Heart left ventricle (tissue), 16 donors: ENCODE data around the gene RFX1. TPM values are rescaled to one million over a fixed set of nuclear protein-coding genes. Genes with fewer than 3 reads are reported as not detected.
A peak's percentile ranks its signal among the peaks of the same experiment; 100 is the strongest.

Experiments used
- ATAC-seq, 4 donors: fragments of 200-7000 bp; cut with Tn5 transposase; one replicate each; pipeline ENCODE4 v1.9.1; 2020 to 2022; ENCODE audit warnings: moderate library complexity in 4 of 4, mild to moderate bottlenecking in 3 of 4, moderate number of reproducible peaks in 1 of 4
- DNase-seq, 5 donors: peaks; one replicate each; pipeline ENCODE4 v3.0.0-alpha.2; 2020
- H3K27ac ChIP-seq, 12 donors: fragments of 200-600 bp; sonication (generic) in 4 of 12; one replicate each; pipeline versions ENCODE4 v1.5.0 to v1.8.0; 2016 to 2022; ENCODE audit warnings: mild to moderate bottlenecking in 2 of 12
- H3K27me3 ChIP-seq, 9 donors: fragments of 200-600 bp; sonication (generic) in 2 of 9; one replicate each; pipeline versions ENCODE4 v1.5.1 to v1.8.0; 2016 to 2022; ENCODE audit warnings: mild to moderate bottlenecking in 3 of 9
- H3K36me3 ChIP-seq, 9 donors: fragments of 200-600 bp; sonication (generic) in 2 of 9; one replicate each; pipeline versions ENCODE4 v1.5.0 to v1.8.0; 2018 to 2022; ENCODE audit warnings: mild to moderate bottlenecking in 2 of 9
- H3K4me1 ChIP-seq, 12 donors: fragments of 200-600 bp; sonication (generic) in 4 of 12; one replicate each; pipeline versions ENCODE4 v1.5.0 to v1.8.0; 2016 to 2022; ENCODE audit warnings: mild to moderate bottlenecking in 3 of 12
- H3K4me3 ChIP-seq, 12 donors: fragments of 200-600 bp; sonication (generic) in 4 of 12; one replicate each; pipeline versions ENCODE4 v1.5.0 to v1.8.0; 2017 to 2022; ENCODE audit warnings: mild to moderate bottlenecking in 9 of 12, moderate library complexity in 4 of 12
- H3K9me3 ChIP-seq, 12 donors: fragments of 200-600 bp; sonication (generic) in 4 of 12; one replicate each; pipeline versions ENCODE4 v1.5.0 to v1.8.0; 2016 to 2022; ENCODE audit warnings: mild to moderate bottlenecking in 1 of 12
- CTCF ChIP-seq, 12 donors: fragments of 200-600 bp; sonication (generic) in 4 of 12; IDR thresholded peaks; one replicate each; pipeline versions ENCODE4 v1.5.0 to v1.8.0; 2018 to 2022; ENCODE audit warnings: antibody characterized with exemption in 12 of 12, mild to moderate bottlenecking in 5 of 12
- POLR2A ChIP-seq, 2 donors: fragments of 450-650 bp; IDR thresholded peaks; one replicate each; pipeline ENCODE4 v1.6.1; 2017; ENCODE audit warnings: antibody characterized with exemption in 2 of 2, mild to moderate bottlenecking in 2 of 2, moderate library complexity in 2 of 2
- WGBS, 4 donors: extraction: QIAGEN DNeasy Blood & Tissue Kit in 2 of 4; methylation state at CpG; one replicate each; pipeline versions ENCODE4 v1.1.5 to v1.1.7; 2013 to 2018; 5-methylcytosine and 5-hydroxymethylcytosine counted together
- intact Hi-C, 10 donors: fragments of 100-400 bp; cut with DNase I; formaldehyde crosslinking; loops; one replicate each; pipeline versions ENCODE4 v1.11.1 to v1.14.2; 2022
- polyA plus RNA-seq, 2 donors: library from polyadenylated mRNA; stranded (reverse); fragments of 200-250 nt; gene quantifications; one replicate each; pipeline ENCODE4 v1.2.3, GENCODE V29; 2013
- total RNA-seq, 9 donors: library from RNA; depleted of rRNA in 2 of 9; stranded (reverse); fragments of >200 nt in 2 of 9; fragmentation: NEBNext Ultra II Directional in 3 of 9; extraction: Animal tissue kit (Norgen Biotek cat#: 25700) in 3 of 9; gene quantifications; one replicate each; pipeline versions ENCODE4 v1.1.0 to v1.2.4, GENCODE V29; 2016 to 2023
- donor health status: ischemic (EF 13 %, LVEDD 7.1; RV severe dilation, severe dysfunction).
- donor health status: healthy with polysubstance abuse.
- donor health status: DM: no; HTN: yes; CAD: no.
- donor health status: DM: no; HTN: no; CAD: no.
- donor health status: ischemic (EF 25% LVEDD 6.9; RV normal size, moderate dysfunction).
- donor health status: ischemic (EF 25% LVEDD 5.7; RV mildly dilated, moderate dysfunction).
- donor health status: healthy.
- donor health status: DM: yes; HTN: yes; CAD: no.
- donor health status: ischemic (EF 35%, LVEDD 5.7; RV mildly dilated, moderate dysfunction).
- donor health status: nonischemic (EF 11% LVEDD 7.7; RV severe dilation, severe dysfunction).
- donor health status: DM: yes; HTN: yes; CAD: no.
- donor health status: PGD.
- donor health status: ischemic (EF 29% LVEDD 5.4; RV normal size, mild dysfunction).
- donor health status: nonischemic (EF 23%, LVEDD 6.1; RV moderate dilation, normal function).

RFX1 gene
- total and polyA plus RNA-seq, 11 donors, result 4.0 to 15.4 (median 8.6) TPM

- 94 to 96% (median 95%) methylated on average over 7 of the region's 7 CpGs for WGBS, 4 donors
- peaks cover 0 to 22% (median 14%) of the 10 kb centered on the region in 12 donors for H3K4me1 ChIP-seq
- no peak overlapping the region for H3K27ac ChIP-seq
- no peaks in the 10 kb centered on the region for H3K9me3 ChIP-seq
- DNase-seq (no peak), ATAC-seq (no peak)
- TF ChIP-seq CTCF (IDR thresholded peaks at IDR 0.05) (no peak), POLR2A (IDR thresholded peaks at IDR 0.05) (no peak)
- H3K4me3 ChIP-seq, result no peak overlapping the region
- peaks cover 0 to 32% (median 18%) of the 10 kb centered on the region in 9 donors for H3K36me3 ChIP-seq
- intact Hi-C loops, result no loop called here
- H3K27me3 ChIP-seq, result no peaks in the 10 kb centered on the region
Observed at GRCh38 chr19:13992025-13992424, 14.1 kb downstream of the RFX1 start.

- ATAC-seq (no peak), DNase-seq (no peak)
- intact Hi-C loops, result no loop called here
- WGBS, 4 donors, result 91 to 95% (median 93%) methylated on average over 8 of the region's 8 CpGs
- H3K4me1 ChIP-seq, result peaks cover 2 to 34% (median 24%) of the 10 kb centered on the region in 12 donors
- H3K36me3 ChIP-seq, result peaks cover 0 to 30% (median 17%) of the 10 kb centered on the region in 9 donors
- H3K9me3 ChIP-seq, result no peaks in the 10 kb centered on the region
- no peak overlapping the region for H3K4me3 ChIP-seq
- H3K27me3 ChIP-seq, result no peaks in the 10 kb centered on the region
- TF ChIP-seq POLR2A (IDR thresholded peaks at IDR 0.05), result no peak
- no peak overlapping the region for H3K27ac ChIP-seq
Observed at GRCh38 chr19:13990085-13990484, 16.0 kb downstream of the RFX1 start.

GRCh38 chr19:13989487-13989886, 16.6 kb downstream of the RFX1 start:
- peak in 1 of 5 donors; percentile 21 for DNase-seq
- no peak for ATAC-seq
- no peaks in the 10 kb centered on the region for H3K27me3 ChIP-seq
- 87 to 93% (median 91%) methylated on average over 7 of the region's 7 CpGs for WGBS, 4 donors
- intact Hi-C loops, result loop anchor here in 1 of 10 donors (5.0 kb wide), 1 partner anchor 37 kb away; the partner anchor contains the start of gene DCAF15
- peaks cover 0 to 30% (median 17%) of the 10 kb centered on the region in 9 donors for H3K36me3 ChIP-seq
- no peak overlapping the region for H3K27ac ChIP-seq
- no peak for TF ChIP-seq POLR2A (IDR thresholded peaks at IDR 0.05)
- TF ChIP-seq CTCF (IDR thresholded peaks at IDR 0.05), result no peak
- H3K4me3 ChIP-seq, result no peak overlapping the region
- H3K9me3 ChIP-seq, result no peaks in the 10 kb centered on the region
- peaks cover 2 to 40% (median 23%) of the 10 kb centered on the region in 12 donors for H3K4me1 ChIP-seq

GRCh38 chr19:13987101-13987890, 18.8 kb downstream of the RFX1 start:
- H3K36me3 ChIP-seq, result peaks cover 0 to 30% (median 15%) of the 10 kb centered on the region in 9 donors
- H3K4me1 ChIP-seq, result peaks cover 2 to 43% (median 23%) of the 10 kb centered on the region in 12 donors
- H3K27me3 ChIP-seq, result no peaks in the 10 kb centered on the region
- no peaks in the 10 kb centered on the region for H3K9me3 ChIP-seq
- H3K4me3 ChIP-seq, result peak overlapping the region in 6 of 12 donors; percentile 8 to 44 (median 18)
- no peak for TF ChIP-seq POLR2A (IDR thresholded peaks at IDR 0.05)
- no peak for TF ChIP-seq CTCF (IDR thresholded peaks at IDR 0.05)
- intact Hi-C loops, result loop anchor here in 1 of 10 donors (5.0 kb wide), 1 partner anchor 35 kb away; the partner anchor contains the start of gene DCAF15
- H3K27ac ChIP-seq, result peak overlapping the region; percentile 79 to 99 (median 92)
- WGBS, 4 donors, result 31 to 40% (median 36%) methylated on average over 16 to 17 of the region's 17 CpGs
- DNase-seq (peak in 4 of 5 donors; percentile 63 to 83 (median 74)), ATAC-seq (peak; percentile 62 to 78 (median 72))
